Glutamatergic neuron (in vitro differentiated cells): ENCODE data around the gene ZNF444. TPM values are rescaled to one million over a fixed set of nuclear protein-coding genes. Genes with fewer than 3 reads are reported as not detected.
"Not testable (repeated sequence)": the region's sequence is repeated elsewhere in the genome, so short reads cannot be mapped to it uniquely, and the experiment has no call there.

ENCODE experiments used
- DNase-seq: peaks from one replicate; pipeline ENCODE4 v3.0.0; 2022
- H3K27ac Mint-ChIP-seq: one replicate; pipeline ENCODE4 v1.8.0; 2020; ENCODE audit warnings: mild to moderate bottlenecking, mixed read lengths, inconsistent platforms; ENCODE audit not compliant: unreplicated experiment
- H3K27me3 Mint-ChIP-seq: one replicate; pipeline ENCODE4 v1.8.0; 2020; ENCODE audit warnings: mild to moderate bottlenecking, moderate library complexity, mixed read lengths, inconsistent platforms; ENCODE audit not compliant: unreplicated experiment
- H3K36me3 Mint-ChIP-seq: one replicate; pipeline ENCODE4 v1.8.0; 2020; ENCODE audit warnings: mild to moderate bottlenecking, mixed read lengths, inconsistent platforms; ENCODE audit not compliant: unreplicated experiment
- H3K4me1 Mint-ChIP-seq: one replicate; pipeline ENCODE4 v1.8.0; 2020; ENCODE audit warnings: mild to moderate bottlenecking, low read depth, mixed read lengths, inconsistent platforms; ENCODE audit not compliant: unreplicated experiment
- H3K4me3 Mint-ChIP-seq: one replicate; pipeline ENCODE4 v1.8.0; 2020; ENCODE audit warnings: mild to moderate bottlenecking, mixed read lengths, inconsistent platforms; ENCODE audit not compliant: unreplicated experiment
- H3K9me3 Mint-ChIP-seq: one replicate; pipeline ENCODE4 v1.8.0; 2020; ENCODE audit warnings: mild to moderate bottlenecking, moderate library complexity, mixed read lengths, inconsistent platforms; ENCODE audit not compliant: unreplicated experiment
- total RNA-seq: library from RNA; stranded (reverse); fragmentation: NEBNext Ultra II Directional; extraction: Animal tissue kit (Norgen Biotek cat#: 25700); gene quantifications from one replicate; pipeline ENCODE4 v1.2.1, GENCODE V29; 2021; ENCODE audit not compliant: unreplicated experiment
- TF ChIP-seq, protein P1 (sequence below): fragments of 200-600 bp; sonication (generic); IDR thresholded peaks from one replicate; pipeline ENCODE4 v1.5.0; 2021; ENCODE audit not compliant: partially characterized antibody, unreplicated experiment

Gene ZNF444
- total RNA-seq, 1 donor from 2014 or later, result 56.9 TPM

DNA sequence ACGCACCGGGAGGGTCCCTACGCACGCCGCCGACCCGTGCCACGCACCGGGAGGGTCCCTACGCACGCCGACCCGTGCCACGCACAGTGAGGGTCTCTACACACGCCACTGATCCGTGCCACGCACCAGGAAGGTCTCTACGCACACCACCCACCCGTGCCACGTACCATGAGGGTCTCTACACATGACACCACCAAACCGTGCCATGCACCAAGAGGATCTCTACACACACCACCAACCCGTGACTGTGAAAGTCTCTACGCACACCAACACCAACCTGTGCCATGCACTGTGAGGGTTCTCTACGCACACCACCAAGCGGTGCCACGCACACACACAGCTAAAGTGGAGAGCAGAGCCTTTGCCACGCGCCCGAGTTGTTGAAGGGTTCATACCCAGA lies 36.7 kb upstream of the ZNF444 start:
- peak overlapping the region; percentile 36 for H3K4me3 Mint-ChIP-seq
- peaks cover 22% of the 10 kb centered on the region for H3K4me1 Mint-ChIP-seq
- peaks cover 9% of the 10 kb centered on the region for H3K9me3 Mint-ChIP-seq
- H3K27me3 Mint-ChIP-seq, result peaks cover 11% of the 10 kb centered on the region
- H3K27ac Mint-ChIP-seq, result peak overlapping the region; percentile 82
- TF ChIP-seq, protein P1, sequence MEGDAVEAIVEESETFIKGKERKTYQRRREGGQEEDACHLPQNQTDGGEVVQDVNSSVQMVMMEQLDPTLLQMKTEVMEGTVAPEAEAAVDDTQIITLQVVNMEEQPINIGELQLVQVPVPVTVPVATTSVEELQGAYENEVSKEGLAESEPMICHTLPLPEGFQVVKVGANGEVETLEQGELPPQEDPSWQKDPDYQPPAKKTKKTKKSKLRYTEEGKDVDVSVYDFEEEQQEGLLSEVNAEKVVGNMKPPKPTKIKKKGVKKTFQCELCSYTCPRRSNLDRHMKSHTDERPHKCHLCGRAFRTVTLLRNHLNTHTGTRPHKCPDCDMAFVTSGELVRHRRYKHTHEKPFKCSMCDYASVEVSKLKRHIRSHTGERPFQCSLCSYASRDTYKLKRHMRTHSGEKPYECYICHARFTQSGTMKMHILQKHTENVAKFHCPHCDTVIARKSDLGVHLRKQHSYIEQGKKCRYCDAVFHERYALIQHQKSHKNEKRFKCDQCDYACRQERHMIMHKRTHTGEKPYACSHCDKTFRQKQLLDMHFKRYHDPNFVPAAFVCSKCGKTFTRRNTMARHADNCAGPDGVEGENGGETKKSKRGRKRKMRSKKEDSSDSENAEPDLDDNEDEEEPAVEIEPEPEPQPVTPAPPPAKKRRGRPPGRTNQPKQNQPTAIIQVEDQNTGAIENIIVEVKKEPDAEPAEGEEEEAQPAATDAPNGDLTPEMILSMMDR, result no peak
- H3K36me3 Mint-ChIP-seq, result peaks cover 6% of the 10 kb centered on the region
- DNase-seq, result no peak

DNA sequence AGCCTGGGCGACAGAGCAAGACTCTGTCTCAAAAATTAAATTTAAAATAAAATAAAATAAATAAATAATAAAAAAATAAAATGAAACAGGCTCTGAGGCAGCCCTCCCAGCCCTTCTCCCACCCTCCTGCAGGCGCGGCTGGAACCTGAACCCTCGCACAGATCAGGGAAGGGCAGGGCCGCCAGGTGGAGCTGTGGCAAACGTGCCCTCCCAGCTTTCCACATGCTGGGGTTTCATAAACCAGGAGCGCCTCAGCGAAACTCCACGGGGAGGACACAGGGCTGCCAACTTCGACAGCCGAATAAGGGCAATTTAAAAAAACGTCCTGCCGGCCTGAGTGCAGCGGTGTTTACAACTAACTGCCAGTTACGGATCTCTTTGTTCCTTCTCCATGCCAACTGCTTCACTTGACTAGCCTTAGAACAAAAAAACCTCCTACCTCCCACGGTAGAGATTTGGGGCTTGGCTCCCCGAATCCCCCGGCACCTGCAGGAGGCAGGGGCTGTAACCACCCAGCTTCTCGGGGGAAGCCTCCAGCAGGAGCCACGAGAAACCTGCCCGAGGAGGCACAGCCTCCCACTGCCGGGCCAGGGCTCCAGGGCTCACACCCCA lies 35.9 kb upstream of the ZNF444 start:
- H3K4me1 Mint-ChIP-seq, result peaks cover 25% of the 10 kb centered on the region
- H3K9me3 Mint-ChIP-seq, result peaks cover 9% of the 10 kb centered on the region
- peaks cover 11% of the 10 kb centered on the region for H3K27me3 Mint-ChIP-seq
- TF ChIP-seq, protein P1, result peak; percentile 71
- peak overlapping the region; percentile 73 for H3K27ac Mint-ChIP-seq
- peaks cover 6% of the 10 kb centered on the region for H3K36me3 Mint-ChIP-seq
- peak overlapping the region; percentile 42 for H3K4me3 Mint-ChIP-seq
- DNase-seq, result peak; percentile 85

DNA sequence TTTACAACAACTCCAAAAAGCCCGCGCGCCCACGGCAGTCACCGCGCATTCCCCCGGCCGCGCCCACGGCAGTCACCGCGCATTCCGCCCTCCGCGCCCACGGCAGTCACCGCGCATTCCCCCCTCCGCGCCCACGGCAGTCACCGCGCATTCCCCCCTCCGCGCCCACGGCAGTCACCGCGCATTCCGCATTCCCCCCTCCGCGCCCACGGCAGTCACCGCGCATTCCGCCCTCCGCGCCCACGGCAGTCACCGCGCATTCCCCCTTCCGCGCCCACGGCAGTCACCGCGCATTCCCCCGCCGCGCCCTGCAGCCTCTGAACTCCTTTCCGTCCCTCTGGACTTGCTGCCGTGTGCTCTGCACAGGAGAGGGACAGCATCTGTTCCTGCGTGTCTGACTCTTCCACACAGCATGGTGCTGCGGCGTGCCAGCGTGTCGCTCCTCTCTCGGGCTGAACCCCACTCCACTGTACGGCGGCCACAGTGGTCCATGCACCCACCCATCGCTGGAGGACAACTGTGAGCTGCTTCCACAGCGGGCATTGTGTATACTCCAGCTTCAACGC lies 35.2 kb upstream of the ZNF444 start:
- not testable (repeated sequence) for H3K9me3 Mint-ChIP-seq, DNase-seq, H3K36me3 Mint-ChIP-seq
- Mint-ChIP-seq H3K4me1 (peaks cover 28% of the 10 kb centered on the region), H3K27ac (peak overlapping the region; percentile 86), H3K27me3 (peaks cover 11% of the 10 kb centered on the region), H3K4me3 (peak overlapping the region; percentile 68)

DNA sequence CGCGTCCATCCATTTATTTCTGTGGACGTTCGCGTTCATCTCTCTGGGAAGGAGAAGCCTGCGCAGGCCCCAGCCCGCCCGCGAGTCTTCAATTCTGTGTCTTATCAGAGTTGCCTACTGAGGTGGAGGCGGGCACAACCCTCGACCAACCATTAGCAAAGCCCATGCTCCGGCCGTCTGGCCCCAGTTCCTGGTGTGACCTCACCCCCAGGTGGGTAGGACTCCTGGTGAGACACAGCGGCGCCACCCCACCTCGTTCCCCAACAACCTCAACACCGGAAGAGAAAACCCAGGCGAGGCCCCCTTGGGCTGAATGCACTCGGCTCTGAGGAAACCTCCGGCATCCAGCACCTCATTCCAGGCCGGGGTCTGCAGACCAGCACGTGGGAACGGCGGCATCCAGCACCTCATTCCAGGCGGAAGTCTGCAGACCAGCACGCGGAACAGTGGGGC lies 34.7 kb upstream of the ZNF444 start:
- H3K36me3 Mint-ChIP-seq, result peaks cover 2% of the 10 kb centered on the region
- TF ChIP-seq, protein P1, result no peak
- H3K27ac Mint-ChIP-seq, result peak overlapping the region; percentile 86
- DNase-seq, result no peak
- peaks cover 7% of the 10 kb centered on the region for H3K9me3 Mint-ChIP-seq
- peaks cover 27% of the 10 kb centered on the region for H3K4me1 Mint-ChIP-seq
- peaks cover 11% of the 10 kb centered on the region for H3K27me3 Mint-ChIP-seq
- peak overlapping the region; percentile 68 for H3K4me3 Mint-ChIP-seq

DNA sequence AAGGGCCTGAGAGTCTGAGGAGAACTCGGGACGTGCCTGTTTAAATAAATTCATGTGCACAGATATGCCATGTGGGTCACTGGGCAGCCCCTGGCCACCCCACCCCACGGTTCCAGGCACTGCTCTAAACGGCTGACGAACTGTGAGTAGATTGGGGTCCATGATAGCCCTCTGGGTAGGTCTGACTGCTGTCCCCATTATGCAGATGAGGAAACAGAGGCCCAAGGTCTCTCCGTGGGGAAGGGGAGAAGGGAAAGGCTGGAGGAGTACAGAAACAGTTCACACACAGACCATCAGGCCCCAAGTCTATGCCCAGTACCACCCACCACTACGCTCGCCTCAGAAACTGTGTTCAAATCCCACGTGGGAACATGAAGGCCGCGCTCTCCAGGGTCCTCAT lies 34.1 kb upstream of the ZNF444 start:
- Mint-ChIP-seq H3K27me3 (peaks cover 11% of the 10 kb centered on the region), H3K36me3 (no peaks in the 10 kb centered on the region), H3K9me3 (peaks cover 5% of the 10 kb centered on the region), H3K4me1 (peaks cover 26% of the 10 kb centered on the region), H3K4me3 (peak overlapping the region; percentile 65), H3K27ac (peak overlapping the region; percentile 80)
- TF ChIP-seq, protein P1, result no peak
- DNase-seq, result no peak
